GM12878 (cell line): ENCODE data around the gene NANOGP8. TPM values are rescaled to one million over a fixed set of nuclear protein-coding genes. Genes with fewer than 3 reads are reported as not detected.

Experiments
- ATAC-seq: fragments of 200-7000 bp; cut with Tn5 transposase; 3 replicates; pipeline ENCODE4 v1.9.1; 2020; ENCODE audit warnings: mild to moderate bottlenecking, moderate library complexity
- BruUV-seq: library from RNA; stranded (reverse); fragments of 400-500 nt; replicated peaks from 2 replicates; lab custom pipeline; 2021; lab: Mats Ljungman, UMichigan
- CTCF ChIA-PET: fragments of 300-600 bp; sonication (Branson Sonifier 250); formaldehyde crosslinking; extraction: SDS; loops from one replicate; lab custom pipeline; 2021; ENCODE audit warnings: inconsistent platforms; lab: Yijun Ruan, JAX
- POLR2A ChIA-PET: fragments of 350-600 bp; formaldehyde crosslinking; extraction: SDS; loops from one replicate; lab custom pipeline; 2021; ENCODE audit warnings: inconsistent platforms; lab: Charles Lee
- RAD21 ChIA-PET: fragments of 300-600 bp; sonication (Branson Sonifier 250); formaldehyde crosslinking; loops from one replicate; lab custom pipeline; 2023; ENCODE audit warnings: antibody characterized with exemption; ENCODE audit not compliant: unreplicated experiment; lab: Charles Lee
- SMC1A ChIA-PET: fragments of 300-600 bp; sonication (Branson Sonifier 250); formaldehyde crosslinking; loops from one replicate; lab custom pipeline; 2023; ENCODE audit not compliant: unreplicated experiment, uncharacterized antibody; lab: Charles Lee
- DNase-seq: peaks from one replicate; pipeline ENCODE4 v3.0.0-alpha.2; 2011; ENCODE audit warnings: low read depth, low spot score
- FAIRE-seq: peaks from 3 replicates; lab custom pipeline; 2011; peaks lifted over from hg19 to GRCh38; lab: Jason Lieb, UNC
- H2AFZ ChIP-seq: 2 replicates; pipeline ENCODE4 v1.6.0; 2011; ENCODE audit warnings: low read depth, low read length, control low read depth; ENCODE audit not compliant: control insufficient read depth
- H3K27ac ChIP-seq: 2 replicates; pipeline ENCODE4 v1.5.1; 2011; ENCODE audit warnings: control low read depth; ENCODE audit not compliant: control insufficient read depth, insufficient read depth
- H3K27me3 ChIP-seq, 2 experiments: replicated peaks in 1 of 2; 2 replicates each; pipeline versions ENCODE4 v1.6.0 to v1.6.1; 2011; ENCODE audit warnings: low read length in 1 of 2; ENCODE audit not compliant: control insufficient read depth in 2 of 2, insufficient read depth in 2 of 2
- H3K36me3 ChIP-seq, 2 experiments: 2 replicates each; pipeline ENCODE4 v1.5.1; 2011; ENCODE audit warnings: low read length in 1 of 2; ENCODE audit not compliant: control insufficient read depth in 2 of 2, insufficient read depth in 2 of 2
- H3K4me1 ChIP-seq: 2 replicates; pipeline ENCODE4 v1.6.1; 2011; ENCODE audit warnings: mild to moderate bottlenecking, low read length, moderate library complexity, mixed read lengths; ENCODE audit not compliant: control insufficient read depth, insufficient read depth
- H3K4me2 ChIP-seq: 2 replicates; pipeline ENCODE4 v1.6.0; 2011; ENCODE audit warnings: control low read depth; ENCODE audit not compliant: control insufficient read depth, insufficient read depth
- H3K4me3 ChIP-seq: fragments of 200-600 bp; sonication (generic); 2 replicates; pipeline ENCODE4 v1.5.1; 2016
- H3K79me2 ChIP-seq: 2 replicates; pipeline ENCODE4 v1.6.0; 2011; ENCODE audit warnings: low read length; ENCODE audit not compliant: control insufficient read depth, insufficient read depth
- H3K9ac ChIP-seq: 2 replicates; pipeline ENCODE4 v1.8.0; 2011; ENCODE audit warnings: low read length, control low read depth, mixed read lengths; ENCODE audit not compliant: control insufficient read depth, insufficient read depth
- H3K9me3 ChIP-seq: replicated peaks from 3 replicates; pipeline ENCODE4 v1.5.1; 2011; ENCODE audit warnings: mild to moderate bottlenecking, low read length; ENCODE audit not compliant: control insufficient read depth, insufficient read depth
- H4K20me1 ChIP-seq: 2 replicates; pipeline ENCODE4 v1.6.0; 2011; ENCODE audit not compliant: control insufficient read depth, insufficient read depth
- CEBPZ ChIP-seq: fragments of 150-350 bp; IDR thresholded peaks from 2 replicates; pipeline ENCODE4 v1.6.1; 2016; ENCODE audit warnings: low read depth, low read length
- ELK1 ChIP-seq: IDR thresholded peaks from 2 replicates; pipeline ENCODE4 v1.6.1; 2012; ENCODE audit warnings: low read depth, low read length, improper control_type of control experiment
- EP300 ChIP-seq, 2 experiments: fragments of 150-350 bp in 1 of 2; IDR thresholded peaks; 2 replicates each; pipeline ENCODE4 v1.6.1; 2011 to 2012; ENCODE audit warnings: low read depth in 2 of 2, low read length in 2 of 2, borderline replicate concordance in 1 of 2, improper control_type of control experiment in 1 of 2, inconsistent platforms in 1 of 2; ENCODE audit not compliant: control insufficient read depth in 1 of 2
- FOXK2 ChIP-seq: fragments of 450-650 bp; IDR thresholded peaks from 2 replicates; pipeline ENCODE4 v1.6.1; 2017; ENCODE audit warnings: mild to moderate bottlenecking, moderate library complexity
- IKZF2 ChIP-seq, 2 experiments: fragments of 450-650 bp; IDR thresholded peaks; 2 replicates each; pipeline ENCODE4 v1.6.1; 2017; ENCODE audit warnings: mild to moderate bottlenecking in 2 of 2, moderate library complexity in 2 of 2
- JUNB ChIP-seq: IDR thresholded peaks from 2 replicates; pipeline ENCODE4 v1.6.1; 2016; ENCODE audit warnings: antibody characterized with exemption, mild to moderate bottlenecking
- KAT2A ChIP-seq: conservative IDR thresholded peaks from 2 replicates; pipeline ENCODE4 v1.6.1; 2011; ENCODE audit warnings: low read depth, low read length; ENCODE audit not compliant: control insufficient read depth
- NKRF ChIP-seq: fragments of 450-650 bp; conservative IDR thresholded peaks from 2 replicates; pipeline ENCODE4 v1.6.1; 2017; ENCODE audit warnings: mild to moderate bottlenecking, moderate library complexity
- PRDM15 ChIP-seq: fragments of 450-650 bp; formaldehyde crosslinking; IDR thresholded peaks from 2 replicates; pipeline ENCODE4 v1.4.0; 2020; ENCODE audit warnings: mild to moderate bottlenecking, moderate library complexity
- RELA ChIP-seq: fragments of 450-650 bp; IDR thresholded peaks from 2 replicates; pipeline ENCODE4 v1.8.0; 2014; ENCODE audit warnings: borderline replicate concordance; ENCODE audit not compliant: partially characterized antibody
- SP1 ChIP-seq: IDR thresholded peaks from one replicate; pipeline ENCODE4 v1.6.1; 2011; ENCODE audit warnings: low read depth, low read length
- STAT1 ChIP-seq: fragments of 450-650 bp; conservative IDR thresholded peaks from 2 replicates; pipeline ENCODE4 v1.6.1; 2014; ENCODE audit warnings: antibody characterized with exemption, mild to moderate bottlenecking
- WRNIP1 ChIP-seq: IDR thresholded peaks from 2 replicates; pipeline ENCODE4 v1.6.1; 2011; ENCODE audit warnings: low read depth, low read length, improper control_type of control experiment, borderline replicate concordance
- WGBS: methylation state at CpG from one replicate; pipeline ENCODE4 v1.1.6; 2016; ENCODE audit warnings: low lambda C conversion rate; ENCODE audit not compliant: insufficient replicate concordance, insufficient coverage; ENCODE audit errors: missing lambda C conversion rate; 5-methylcytosine and 5-hydroxymethylcytosine counted together
- in situ Hi-C: fragments of 300-500 bp; cut with MboI; formaldehyde crosslinking; loops from 9 replicates; pipeline ENCODE4 v1.14.3; 2018; ENCODE audit warnings: mixed read lengths
- intact Hi-C: fragments of 100-400 bp; cut with micrococcal nuclease; formaldehyde crosslinking; loops from one replicate; pipeline ENCODE4 v1.14.2; 2022; ENCODE audit not compliant: unreplicated experiment
- polyA plus RNA-seq, 11 experiments: library from polyadenylated mRNA; depleted of rRNA in 4 of 11; unstranded in 6 of 11; stranded (reverse) in 5 of 11; fragments of >200 nt; fragmentation: Nextera tagmentation in 4 of 11; fragmentation: Illumina TruSeq in 1 of 11; extraction: Ambion mirVana in 4 of 11; extraction: Trizol in 1 of 11; gene quantifications; 1 replicate in 1 of 11; 2 replicates in 10 of 11; pipeline versions ENCODE4 v1.2.1 to v1.2.3, GENCODE V29; 2011 to 2016; ENCODE audit warnings: inconsistent platforms in 2 of 11, missing spikeins in 2 of 11, low read depth in 1 of 11
- total RNA-seq, 4 experiments: library from RNA; depleted of rRNA in 3 of 4; stranded (reverse); fragments of >200 nt in 3 of 4; fragmentation: Illumina TruSeq in 1 of 4; extraction: Trizol in 1 of 4; gene quantifications; 2 replicates each; pipeline versions ENCODE4 v1.2.1 to v1.2.3, GENCODE V29; 2013 to 2021

NANOGP8 gene
- total and polyA plus RNA-seq, 10 of the 15 experiments (the other 5 are each of a cell fraction or from before 2014, with no cell fraction given) = not detected

- no peaks in the 10 kb centered on the region for H4K20me1 ChIP-seq
- ChIA-PET SMC1A (no interaction called here), CTCF (no interaction called here), RAD21 (no interaction called here), POLR2A (no interaction called here)
- no peaks in the 10 kb centered on the region for H3K9me3 ChIP-seq
- in situ Hi-C loops (no loop called here), intact Hi-C loops (no loop called here)
- H3K27ac ChIP-seq = no peak overlapping the region
- no peak overlapping the region for H3K4me3 ChIP-seq
- no peak overlapping the region for H3K9ac ChIP-seq
- H3K79me2 ChIP-seq = no peaks in the 10 kb centered on the region
- WGBS = 61% methylated on average over 13 of the region's 13 CpGs
- no peak for ATAC-seq
- no peaks in the 10 kb centered on the region for H3K27me3 ChIP-seq
- H3K36me3 ChIP-seq = no peaks in the 10 kb centered on the region
- H3K4me2 ChIP-seq = no peak overlapping the region
- FAIRE-seq = no peak
- peaks cover 8% of the 10 kb centered on the region; the same call in 1 of the 2 replicates for H3K4me1 ChIP-seq
- BruUV-seq = no TSS peak
- no peak for DNase-seq
- no peak overlapping the region for H2AFZ ChIP-seq
- TF ChIP-seq RELA (no peak), STAT1 (no peak), CEBPZ (no peak), FOXK2 (no peak), ELK1 (no peak), EP300 (IDR thresholded peaks at IDR 0.05; ENCODE audit: borderline replicate concordance in 1 of 2, control insufficient read depth in 1 of 2, low read depth in 2 of 2, low read length in 2 of 2) (no peak), KAT2A (no peak), SP1 (no peak), IKZF2 (IDR thresholded peaks at IDR 0.05) (no peak), PRDM15 (no peak), WRNIP1 (no peak), JUNB (no peak), NKRF (no peak)
These were observed 23.8 kb downstream of the NANOGP8 start for GRCh38 chr15:35061161-35061824.
